HepG2 (cell line): ENCODE results near the gene DELE1. TPM values are rescaled to one million over a fixed set of nuclear protein-coding genes. Genes with fewer than 3 reads are reported as not detected.
A peak's percentile ranks its signal among the peaks of the same experiment; 100 is the strongest.

Source experiments
- DR1 ChIP-seq: sonication (generic); formaldehyde crosslinking; IDR thresholded peaks from 2 replicates; pipeline ENCODE4 v1.8.0; 2021; ENCODE audit warnings: mild to moderate bottlenecking, missing genetic modification reagents, inconsistent platforms
- ETV6 ChIP-seq: sonication (generic); formaldehyde crosslinking; conservative IDR thresholded peaks from 2 replicates; pipeline ENCODE4 v1.4.0; 2020; ENCODE audit warnings: missing genetic modification reagents
- FOXM1 ChIP-seq: sonication (generic); formaldehyde crosslinking; IDR thresholded peaks from 2 replicates; pipeline ENCODE4 v1.5.0; 2020; ENCODE audit warnings: missing genetic modification reagents
- GATA4 ChIP-seq: sonication (generic); IDR thresholded peaks from 2 replicates; pipeline ENCODE4 v1.6.1; 2016; ENCODE audit warnings: antibody characterized with exemption, low read depth, borderline replicate concordance
- HOXA3 ChIP-seq: sonication (generic); formaldehyde crosslinking; IDR thresholded peaks from 2 replicates; pipeline ENCODE4 v1.5.0; 2020; ENCODE audit warnings: missing genetic modification reagents
- IRF1 ChIP-seq: sonication (generic); formaldehyde crosslinking; IDR thresholded peaks from 2 replicates; pipeline ENCODE4 v1.4.0; 2020; ENCODE audit warnings: low read depth, mild to moderate bottlenecking, missing genetic modification reagents
- JUND ChIP-seq: sonication (generic); formaldehyde crosslinking; IDR thresholded peaks from 2 replicates; pipeline ENCODE4 v1.8.0; 2022; ENCODE audit warnings: mild to moderate bottlenecking, missing genetic modification reagents
- LCORL ChIP-seq, 2 experiments: fragments of 450-650 bp in 1 of 2; sonication (generic) in 1 of 2; formaldehyde crosslinking in 1 of 2; IDR thresholded peaks; 2 replicates each; pipeline versions ENCODE4 v1.5.0 to v1.6.1; 2017 to 2020; ENCODE audit warnings: antibody characterized with exemption in 1 of 2, missing genetic modification reagents in 1 of 2
- MLXIP ChIP-seq: sonication (generic); formaldehyde crosslinking; IDR thresholded peaks from 2 replicates; pipeline ENCODE4 v1.9.0; 2021; ENCODE audit warnings: missing genetic modification reagents, borderline replicate concordance
- SMARCC2 ChIP-seq: fragments of 450-650 bp; IDR thresholded peaks from 2 replicates; pipeline ENCODE4 v1.6.1; 2017; ENCODE audit warnings: antibody characterized with exemption, mild to moderate bottlenecking
- SSRP1 ChIP-seq: IDR thresholded peaks from 2 replicates; pipeline ENCODE4 v1.6.1; 2016; ENCODE audit warnings: control low read depth
- YEATS4 ChIP-seq: sonication (generic); formaldehyde crosslinking; IDR thresholded peaks from 2 replicates; pipeline ENCODE4 v1.4.0; 2020; ENCODE audit warnings: missing genetic modification reagents, borderline replicate concordance
- ZBTB7B ChIP-seq: sonication (generic); formaldehyde crosslinking; IDR thresholded peaks from 2 replicates; pipeline ENCODE4 v1.4.0; 2020; ENCODE audit warnings: missing genetic modification reagents
- ZKSCAN8 ChIP-seq: IDR thresholded peaks from 2 replicates; pipeline ENCODE4 v1.6.1; 2016; ENCODE audit warnings: borderline replicate concordance, missing genetic modification reagents, missing compliant biosample characterization
- ZNF260 ChIP-seq: sonication (generic); formaldehyde crosslinking; IDR thresholded peaks from 2 replicates; pipeline ENCODE4 v1.4.0; 2020; ENCODE audit warnings: missing genetic modification reagents, low read depth, mild to moderate bottlenecking, borderline replicate concordance
- ZNF326 ChIP-seq: sonication (generic); formaldehyde crosslinking; IDR thresholded peaks from 2 replicates; pipeline ENCODE4 v1.4.0; 2020; ENCODE audit warnings: missing genetic modification reagents, borderline replicate concordance
- ZNF367 ChIP-seq: sonication (generic); formaldehyde crosslinking; IDR thresholded peaks from 2 replicates; pipeline ENCODE4 v1.4.0; 2020; ENCODE audit warnings: missing genetic modification reagents, borderline replicate concordance
- ZNF446 ChIP-seq: sonication (generic); formaldehyde crosslinking; IDR thresholded peaks from 2 replicates; pipeline ENCODE4 v1.5.0; 2020; ENCODE audit warnings: mild to moderate bottlenecking, missing genetic modification reagents
- ZNF546 ChIP-seq: sonication (generic); formaldehyde crosslinking; conservative IDR thresholded peaks from 2 replicates; pipeline ENCODE4 v1.8.1; 2023; ENCODE audit warnings: mild to moderate bottlenecking, missing genetic modification reagents
- ZNF552 ChIP-seq: sonication (generic); formaldehyde crosslinking; IDR thresholded peaks from 2 replicates; pipeline ENCODE4 v1.9.0; 2022; ENCODE audit warnings: missing genetic modification reagents, mild to moderate bottlenecking, borderline replicate concordance
- ZNF749 ChIP-seq: sonication (generic); formaldehyde crosslinking; IDR thresholded peaks from 2 replicates; pipeline ENCODE4 v1.8.0; 2022; ENCODE audit warnings: mild to moderate bottlenecking, missing genetic modification reagents, moderate library complexity, borderline replicate concordance
- ZNF777 ChIP-seq: sonication (generic); formaldehyde crosslinking; IDR thresholded peaks from 2 replicates; pipeline ENCODE4 v1.4.0; 2020; ENCODE audit warnings: missing genetic modification reagents
- ZNF83 ChIP-seq: sonication (generic); formaldehyde crosslinking; IDR thresholded peaks from 2 replicates; pipeline ENCODE4 v1.4.0; 2020; ENCODE audit warnings: missing genetic modification reagents, mild to moderate bottlenecking, borderline replicate concordance
- polyA plus RNA-seq, 8 experiments: library from polyadenylated mRNA; depleted of rRNA in 3 of 8; stranded (reverse) in 7 of 8; unstranded in 1 of 8; fragments of >200 nt; fragmentation: Illumina TruSeq in 4 of 8; extraction: Trizol in 4 of 8; gene quantifications; 2 replicates each; pipeline versions ENCODE4 v1.2.1 to v1.2.3, GENCODE V29; 2011 to 2016; ENCODE audit warnings: low read depth in 4 of 8, missing spikeins in 1 of 8, mixed read lengths in 1 of 8; ENCODE audit not compliant: insufficient read depth in 1 of 8
- total RNA-seq, 5 experiments: library from RNA; depleted of rRNA; stranded (reverse); fragments of >200 nt; fragmentation: Illumina TruSeq; extraction: Trizol; gene quantifications; 2 replicates each; pipeline ENCODE4 v1.2.3, GENCODE V29; 2016; ENCODE audit warnings: low read depth in 1 of 5
- TF ChIP-seq, protein P1 (sequence below): sonication (generic); formaldehyde crosslinking; conservative IDR thresholded peaks from 2 replicates; pipeline ENCODE4 v1.8.0; 2022; ENCODE audit warnings: mild to moderate bottlenecking, moderate library complexity, missing genetic modification reagents

The DELE1 gene
- total and polyA plus RNA-seq, 2 of the 13 experiments (the other 11 are each of a cell fraction or from before 2014, with no cell fraction given): 57.5 to 90.3 TPM

GRCh38 chr5:141923448-141924313 is at the start of gene DELE1 (continued):
- TF ChIP-seq, protein P1, sequence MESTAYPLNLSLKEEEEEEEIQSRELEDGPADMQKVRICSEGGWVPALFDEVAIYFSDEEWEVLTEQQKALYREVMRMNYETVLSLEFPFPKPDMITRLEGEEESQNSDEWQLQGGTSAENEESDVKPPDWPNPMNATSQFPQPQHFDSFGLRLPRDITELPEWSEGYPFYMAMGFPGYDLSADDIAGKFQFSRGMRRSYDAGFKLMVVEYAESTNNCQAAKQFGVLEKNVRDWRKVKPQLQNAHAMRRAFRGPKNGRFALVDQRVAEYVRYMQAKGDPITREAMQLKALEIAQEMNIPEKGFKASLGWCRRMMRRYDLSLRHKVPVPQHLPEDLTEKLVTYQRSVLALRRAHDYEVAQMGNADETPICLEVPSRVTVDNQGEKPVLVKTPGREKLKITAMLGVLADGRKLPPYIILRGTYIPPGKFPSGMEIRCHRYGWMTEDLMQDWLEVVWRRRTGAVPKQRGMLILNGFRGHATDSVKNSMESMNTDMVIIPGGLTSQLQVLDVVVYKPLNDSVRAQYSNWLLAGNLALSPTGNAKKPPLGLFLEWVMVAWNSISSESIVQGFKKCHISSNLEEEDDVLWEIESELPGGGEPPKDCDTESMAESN (CRISPR knock-in tag): 0 out of 2 replicates have a peak, but pooled peaks have one; percentile 10
- TF ChIP-seq ZBTB7B (CRISPR knock-in tag) (peak; percentile 61; the same call in 1 of the 2 replicates), ZNF749 (CRISPR knock-in tag) (peak; percentile 77; the same call in 1 of the 2 replicates), ETV6 (CRISPR knock-in tag) (peak; percentile 36; the same call in 1 of the 2 replicates), HOXA3 (CRISPR knock-in tag) (peak; percentile 84; the same call in 1 of the 2 replicates), ZNF777 (no peak), ZNF83 (CRISPR knock-in tag) (no peak), ZNF326 (no peak), MLXIP (no peak), LCORL (IDR thresholded peaks at IDR 0.05) (no peak), LCORL (CRISPR knock-in tag; IDR thresholded peaks at IDR 0.05) (no peak), ZNF367 (CRISPR knock-in tag) (0 out of 2 replicates have a peak, but pooled peaks have one; percentile 6), ZKSCAN8 (CRISPR knock-in tag) (0 out of 2 replicates have a peak, but pooled peaks have one; percentile 22), GATA4 (peak; percentile 60; the same call in 1 of the 2 replicates), SSRP1 (CRISPR knock-in tag) (no peak), ZNF546 (CRISPR knock-in tag) (peak; percentile 81; the same call in 1 of the 2 replicates), ZNF552 (CRISPR knock-in tag) (0 out of 2 replicates have a peak, but pooled peaks have one; percentile 64), IRF1 (CRISPR knock-in tag) (no peak; the same call in 1 of the 2 replicates), FOXM1 (CRISPR knock-in tag) (no peak), YEATS4 (CRISPR knock-in tag) (peak; percentile 89), ZNF260 (CRISPR knock-in tag) (no peak), SMARCC2 (no peak), JUND (CRISPR knock-in tag) (peak; percentile 47; the same call in 1 of the 2 replicates), ZNF446 (CRISPR knock-in tag) (peak; percentile 85), DR1 (peak; percentile 88)
